ENCODE results near the gene VMAC. TPM values are rescaled to one million over a fixed set of nuclear protein-coding genes. Genes with fewer than 3 reads are reported as not detected.

The VMAC gene
- total and polyA plus RNA-seq, 9 of the 15 experiments (the other 6 are each of a cell fraction or from before 2014, with no cell fraction given) = 0.03 to 3.4 (median 1.1) TPM

GRCh38 chr19:5893907-5894703, 10.6 kb upstream of the VMAC start (continued):
- TF ChIP-seq, protein P1, sequence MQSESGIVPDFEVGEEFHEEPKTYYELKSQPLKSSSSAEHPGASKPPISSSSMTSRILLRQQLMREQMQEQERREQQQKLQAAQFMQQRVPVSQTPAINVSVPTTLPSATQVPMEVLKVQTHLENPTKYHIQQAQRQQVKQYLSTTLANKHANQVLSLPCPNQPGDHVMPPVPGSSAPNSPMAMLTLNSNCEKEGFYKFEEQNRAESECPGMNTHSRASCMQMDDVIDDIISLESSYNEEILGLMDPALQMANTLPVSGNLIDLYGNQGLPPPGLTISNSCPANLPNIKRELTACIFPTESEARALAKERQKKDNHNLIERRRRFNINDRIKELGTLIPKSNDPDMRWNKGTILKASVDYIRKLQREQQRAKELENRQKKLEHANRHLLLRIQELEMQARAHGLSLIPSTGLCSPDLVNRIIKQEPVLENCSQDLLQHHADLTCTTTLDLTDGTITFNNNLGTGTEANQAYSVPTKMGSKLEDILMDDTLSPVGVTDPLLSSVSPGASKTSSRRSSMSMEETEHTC (IDR thresholded peaks at IDR 0.05) = no peak
- TF ChIP-seq KDM1A (IDR thresholded peaks at IDR 0.05) = no peak
- TF ChIP-seq POLR3A (IDR thresholded peaks at IDR 0.05; ENCODE audit: borderline replicate concordance, extremely low read depth, insufficient read depth, insufficient read length) = no peak
- TF ChIP-seq GABPA (tag; conservative IDR thresholded peaks at IDR 0.05; ENCODE audit: low read depth) = no peak
- TF ChIP-seq NR2F6 (CRISPR knock-in tag; IDR thresholded peaks at IDR 0.05) = no peak
- TF ChIP-seq TBP (optimal IDR thresholded peaks at IDR 0.05; ENCODE audit: low read depth, low read length) = no peak
- TF ChIP-seq SMC3 (conservative IDR thresholded peaks at IDR 0.05; ENCODE audit: insufficient read depth, low read depth, low read length) = no peak
- no peak for TF ChIP-seq YBX1 (IDR thresholded peaks at IDR 0.05)
- no peak for TF ChIP-seq MCM2 (IDR thresholded peaks at IDR 0.05; ENCODE audit: low read depth)
- no peak for TF ChIP-seq THRB (CRISPR knock-in tag; conservative IDR thresholded peaks at IDR 0.05)
- no peak for TF ChIP-seq SIN3B (IDR thresholded peaks at IDR 0.05; ENCODE audit: low read depth)
- no peak for TF ChIP-seq CHD1 (IDR thresholded peaks at IDR 0.05; ENCODE audit: low read length)
- TF ChIP-seq MECOM (CRISPR knock-in tag; IDR thresholded peaks at IDR 0.05) = no peak
- TF ChIP-seq ZNF384 (IDR thresholded peaks at IDR 0.05; ENCODE audit: low read depth, low read length) = no peak
- TF ChIP-seq ZNF174 (CRISPR knock-in tag; IDR thresholded peaks at IDR 0.05) = no peak
- TF ChIP-seq ZC3H4 (CRISPR knock-in tag; IDR thresholded peaks at IDR 0.05; ENCODE audit: borderline replicate concordance) = no peak
- TF ChIP-seq JUNB (CRISPR knock-in tag; conservative IDR thresholded peaks at IDR 0.05) = no peak
- no peak for TF ChIP-seq THAP7 (CRISPR knock-in tag; IDR thresholded peaks at IDR 0.05)
- no peak for TF ChIP-seq ELK1 (CRISPR knock-in tag; IDR thresholded peaks at IDR 0.05)
- TF ChIP-seq EWSR1 (IDR thresholded peaks at IDR 0.05; ENCODE audit: borderline replicate concordance, low read depth, partially characterized antibody) = no peak
- no peak for TF ChIP-seq IRF2 (CRISPR knock-in tag; IDR thresholded peaks at IDR 0.05)
- no peak for TF ChIP-seq ARNT (IDR thresholded peaks at IDR 0.05)
